ENCODE data around the gene ERO1B.
A peak's percentile ranks its signal among the peaks of the same experiment; 100 is the strongest.
"Not testable (repeated sequence)": the region's sequence is repeated elsewhere in the genome, so short reads cannot be mapped to it uniquely, and the experiment has no call there.

Gene ERO1B, protein sequence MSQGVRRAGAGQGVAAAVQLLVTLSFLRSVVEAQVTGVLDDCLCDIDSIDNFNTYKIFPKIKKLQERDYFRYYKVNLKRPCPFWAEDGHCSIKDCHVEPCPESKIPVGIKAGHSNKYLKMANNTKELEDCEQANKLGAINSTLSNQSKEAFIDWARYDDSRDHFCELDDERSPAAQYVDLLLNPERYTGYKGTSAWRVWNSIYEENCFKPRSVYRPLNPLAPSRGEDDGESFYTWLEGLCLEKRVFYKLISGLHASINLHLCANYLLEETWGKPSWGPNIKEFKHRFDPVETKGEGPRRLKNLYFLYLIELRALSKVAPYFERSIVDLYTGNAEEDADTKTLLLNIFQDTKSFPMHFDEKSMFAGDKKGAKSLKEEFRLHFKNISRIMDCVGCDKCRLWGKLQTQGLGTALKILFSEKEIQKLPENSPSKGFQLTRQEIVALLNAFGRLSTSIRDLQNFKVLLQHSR

DNA sequence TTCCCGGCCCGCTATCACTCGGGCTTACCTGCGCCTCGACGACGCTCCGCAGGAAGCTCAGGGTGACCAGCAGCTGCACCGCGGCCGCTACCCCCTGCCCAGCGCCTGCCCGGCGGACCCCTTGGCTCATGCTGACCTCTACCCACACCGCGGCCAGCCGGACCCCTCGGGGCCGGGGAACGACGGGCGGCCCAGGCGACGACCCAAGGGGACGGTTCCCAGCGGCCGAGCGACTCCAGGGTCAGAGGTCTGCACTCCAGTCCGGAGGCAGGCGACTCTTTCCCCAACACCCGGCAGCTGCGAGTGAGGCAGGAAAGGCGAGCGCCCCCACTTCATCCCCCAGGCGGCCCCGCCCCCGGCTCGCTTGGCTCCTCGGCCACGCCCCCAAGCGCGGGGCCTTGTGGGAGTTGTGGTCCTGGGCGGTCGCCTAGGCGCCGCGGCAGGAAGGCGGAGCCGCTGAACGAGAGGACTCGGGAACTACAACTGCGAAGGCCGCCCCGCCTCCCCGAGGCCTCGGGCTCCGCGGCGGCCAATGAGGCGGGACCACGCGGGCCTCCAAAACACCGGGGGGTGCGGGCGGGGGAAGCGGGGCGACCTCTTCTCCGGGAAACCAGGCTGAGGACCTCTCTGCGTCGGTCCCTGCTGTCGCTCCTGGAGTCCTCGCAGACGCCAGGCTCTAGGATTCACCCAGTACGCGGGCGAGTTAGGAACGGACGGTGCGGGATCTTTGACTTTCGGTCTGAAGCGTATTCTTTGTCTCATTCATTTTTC, at the start of gene ERO1B:
ERO1B (minus strand) TSS at position 305 of the 771 bp plus-strand sequence; CDS start at position 130, 175 bp downstream.
- peak; percentile 97 to 98 for DNase-seq

DNA sequence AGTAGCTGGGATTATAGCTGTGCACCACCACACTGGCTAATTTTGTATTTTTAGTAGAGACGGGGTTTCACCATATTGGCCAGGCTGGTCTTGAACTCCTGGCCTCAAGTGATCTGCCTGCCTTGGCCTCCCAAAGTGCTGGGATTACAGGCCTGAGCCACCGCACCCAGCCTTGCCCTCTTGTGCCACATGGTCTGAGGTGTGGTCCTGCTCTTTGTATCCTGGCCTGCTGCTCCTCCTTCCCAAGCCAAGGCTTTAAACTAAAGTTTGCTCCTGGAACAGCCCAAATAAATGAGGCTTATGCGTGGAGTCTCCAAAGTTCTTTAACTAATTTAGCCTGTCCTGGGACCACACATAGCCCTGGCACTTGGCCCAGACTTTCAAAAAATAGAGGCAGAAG, 49.7 kb upstream of the ERO1B start:
- DNase-seq = not testable (repeated sequence)

DNA sequence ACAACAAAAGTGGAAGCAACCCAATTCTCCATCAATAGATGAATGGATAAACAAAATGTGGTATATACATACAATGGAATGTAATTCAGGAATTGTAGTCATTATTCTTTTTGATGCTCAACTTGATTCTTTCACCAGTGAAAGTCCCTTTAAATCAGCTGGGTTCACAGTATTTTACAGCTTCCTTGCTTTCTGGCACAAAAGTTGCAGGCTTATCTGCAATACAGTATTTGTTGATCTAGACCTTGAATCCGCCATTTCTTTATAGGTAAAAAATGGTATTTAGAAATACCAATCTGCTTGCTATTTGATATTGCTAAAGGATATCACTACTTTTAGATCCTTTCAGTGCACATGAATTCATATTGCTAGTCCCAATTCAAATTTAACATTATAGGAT, 44.7 kb upstream of the ERO1B start:
- DNase-seq = no peak

DNA sequence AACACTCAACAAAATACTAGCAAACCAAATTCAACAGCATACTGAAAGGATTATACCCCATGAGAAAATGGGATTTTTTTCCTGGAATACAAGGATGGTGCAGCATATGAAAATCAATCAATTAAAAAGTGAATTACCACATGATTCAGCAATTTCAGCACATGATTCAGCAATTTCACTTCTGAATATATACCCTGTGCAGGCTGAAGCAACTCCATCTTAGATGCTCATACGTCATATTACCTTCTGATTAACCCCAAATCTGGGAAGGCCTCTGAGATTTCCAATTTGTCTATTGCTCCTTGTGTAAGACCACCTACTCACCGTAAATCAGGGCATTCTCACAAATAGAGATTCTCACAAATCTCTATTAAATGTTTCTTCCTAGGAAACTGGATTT, 43.8 kb upstream of the ERO1B start:
- DNase-seq = no peak

DNA sequence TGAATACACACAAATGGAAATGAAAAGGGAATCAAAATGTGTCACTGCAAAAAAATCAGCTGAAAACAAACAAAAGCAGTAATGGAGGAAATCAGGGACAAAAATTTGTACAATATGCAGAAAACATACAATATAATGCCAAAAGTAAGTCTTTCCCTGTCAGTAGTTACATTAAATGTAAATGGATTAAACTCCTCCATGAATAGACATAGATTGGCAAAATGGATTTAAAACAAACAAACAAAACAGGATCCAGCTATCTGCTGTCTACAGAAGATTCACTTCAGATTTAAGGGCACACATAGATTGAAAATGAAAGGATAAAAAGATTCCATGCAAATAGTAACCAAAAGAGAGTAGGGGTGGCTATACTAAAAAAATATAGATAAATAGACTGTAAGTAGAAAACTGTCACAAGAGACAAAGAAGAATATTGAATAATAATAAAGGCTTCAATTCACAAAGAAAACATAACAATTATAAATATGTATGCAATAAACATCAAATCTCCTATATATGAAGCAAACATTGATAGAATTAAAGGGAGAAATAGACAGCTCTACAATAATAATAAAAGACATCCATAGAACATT, 42.2 kb upstream of the ERO1B start:
- no peak for DNase-seq

DNA sequence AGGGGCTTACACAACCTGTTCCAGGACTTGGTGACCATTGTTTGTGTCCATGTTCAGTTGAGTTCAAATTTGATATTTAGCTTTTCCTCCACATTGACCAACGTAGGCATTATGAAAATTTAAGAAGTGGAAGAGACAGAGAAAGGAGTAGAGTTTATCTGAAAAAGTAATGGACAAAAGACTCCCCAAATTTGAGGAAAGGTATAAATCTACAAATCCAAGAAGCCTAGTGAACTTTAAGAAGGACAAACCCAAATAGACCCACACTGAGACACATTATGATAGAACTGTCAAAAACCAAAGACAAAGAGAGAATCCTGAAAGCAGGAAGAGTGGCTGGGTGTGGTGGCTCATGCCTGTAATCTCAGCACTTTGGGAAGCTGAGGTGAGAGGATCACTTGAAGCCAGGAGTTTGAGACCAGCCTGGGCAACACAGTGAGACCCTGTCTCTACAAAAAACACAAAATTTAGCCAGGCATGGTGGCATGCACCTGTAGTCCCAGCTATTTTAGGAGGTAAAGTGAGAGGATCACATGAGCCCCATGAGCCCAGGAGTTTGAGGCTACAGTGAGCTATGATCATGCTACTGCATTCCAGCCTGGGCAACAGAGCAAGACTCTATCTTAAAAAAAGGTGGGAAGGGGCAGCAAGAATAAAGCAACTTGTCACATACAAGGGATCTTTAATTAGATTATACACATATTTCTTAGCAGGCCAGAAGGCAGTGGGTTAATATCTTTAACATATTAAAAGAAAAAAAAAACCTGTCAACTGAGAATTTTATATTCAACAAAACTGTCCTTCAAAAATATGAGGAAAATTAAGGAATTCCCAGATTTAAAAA, 41.0 kb upstream of the ERO1B start:
- DNase-seq = no peak

DNA sequence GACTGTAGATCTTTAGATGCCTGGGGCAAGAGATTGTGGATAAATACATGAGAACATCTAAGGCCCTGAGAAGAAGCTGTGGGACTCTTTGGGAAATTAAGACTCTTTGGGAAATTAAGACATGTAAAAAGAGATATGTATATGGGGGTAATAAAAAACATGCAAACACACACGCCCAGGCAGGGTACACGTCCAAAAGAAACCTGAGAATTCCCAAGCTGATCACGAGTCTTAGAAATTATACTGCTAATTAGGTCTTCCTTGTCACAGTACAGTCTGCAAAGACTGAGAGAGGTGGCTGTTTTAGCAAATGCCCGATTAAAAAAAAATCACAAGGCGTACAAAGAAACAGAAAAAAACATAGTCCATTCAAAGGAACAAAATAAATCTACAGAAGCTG, 39.3 kb upstream of the ERO1B start:
- no peak for DNase-seq

- no peak for DNase-seq
These were observed 38.9 kb upstream of the ERO1B start for GRCh38 chr1:236320671-236321070.

DNA sequence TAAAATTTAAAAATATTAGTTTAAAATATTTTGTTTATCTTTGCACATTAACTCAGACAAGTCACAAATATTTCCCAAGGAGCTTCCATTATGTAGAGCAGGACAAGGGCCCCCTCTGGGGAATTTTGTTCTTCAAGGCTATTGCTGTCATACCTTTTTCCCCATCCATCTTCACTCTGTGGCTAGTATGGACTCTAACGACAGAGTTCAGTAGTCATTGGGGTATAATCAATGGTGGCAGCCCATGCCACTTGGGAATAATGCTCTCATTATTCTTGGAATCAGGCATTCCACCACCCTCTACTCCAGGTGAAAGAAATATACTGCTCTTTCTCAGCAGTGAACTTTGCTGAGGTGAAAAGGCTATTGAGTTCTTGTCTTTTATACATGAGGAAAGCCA, 38.5 kb upstream of the ERO1B start:
- DNase-seq = no peak

- DNase-seq = no peak
These were observed 34.7 kb upstream of the ERO1B start for GRCh38 chr1:236316437-236316836.

DNA sequence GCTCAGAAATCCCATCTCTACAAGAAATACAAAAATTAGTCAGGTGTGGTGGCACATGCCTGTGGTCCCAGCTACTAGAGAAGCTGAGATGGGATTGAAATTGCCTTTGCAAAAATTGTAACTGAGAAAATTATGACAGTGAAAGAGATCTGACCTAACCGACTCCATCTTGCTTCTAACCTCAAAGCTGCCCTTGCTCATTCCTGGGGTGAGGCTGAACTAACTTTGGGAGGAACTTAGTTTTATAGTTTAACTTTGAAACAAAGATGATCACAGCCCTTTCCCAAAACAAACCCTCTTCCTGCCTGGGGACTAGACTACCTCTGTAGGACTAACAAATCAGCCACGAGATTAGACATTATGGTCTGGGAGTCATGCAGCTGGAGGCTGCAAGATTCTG, 33.8 kb upstream of the ERO1B start:
- no peak for DNase-seq

GRCh38 chr1:236315092-236315491, 33.3 kb upstream of the ERO1B start:
- DNase-seq = no peak

- not testable (repeated sequence) for DNase-seq
These were observed 32.3 kb upstream of the ERO1B start for GRCh38 chr1:236314050-236314449.

DNA sequence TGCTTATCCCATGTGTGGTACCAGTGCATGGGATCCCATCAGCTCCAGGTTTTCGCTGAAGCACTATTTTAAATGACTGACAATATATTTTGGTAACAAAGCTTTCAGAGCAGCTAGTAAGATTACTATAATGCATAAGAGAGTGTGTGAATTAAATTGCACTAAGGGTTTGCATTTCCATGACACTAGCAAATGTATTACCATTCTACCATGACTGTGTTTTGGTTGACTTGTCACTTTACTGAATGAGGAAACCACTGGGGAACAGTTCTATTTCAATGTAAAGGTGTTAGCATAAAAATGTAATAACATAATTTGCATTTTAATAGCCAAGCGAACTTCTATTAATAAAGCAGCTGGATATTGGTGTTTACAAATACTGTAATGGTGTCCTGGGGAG, 31.7 kb upstream of the ERO1B start:
- no peak for DNase-seq

GRCh38 chr1:236311040-236311439, 29.3 kb upstream of the ERO1B start:
- DNase-seq = no peak

GRCh38 chr1:236308827-236309226, 27.1 kb upstream of the ERO1B start:
- no peak for DNase-seq

DNA sequence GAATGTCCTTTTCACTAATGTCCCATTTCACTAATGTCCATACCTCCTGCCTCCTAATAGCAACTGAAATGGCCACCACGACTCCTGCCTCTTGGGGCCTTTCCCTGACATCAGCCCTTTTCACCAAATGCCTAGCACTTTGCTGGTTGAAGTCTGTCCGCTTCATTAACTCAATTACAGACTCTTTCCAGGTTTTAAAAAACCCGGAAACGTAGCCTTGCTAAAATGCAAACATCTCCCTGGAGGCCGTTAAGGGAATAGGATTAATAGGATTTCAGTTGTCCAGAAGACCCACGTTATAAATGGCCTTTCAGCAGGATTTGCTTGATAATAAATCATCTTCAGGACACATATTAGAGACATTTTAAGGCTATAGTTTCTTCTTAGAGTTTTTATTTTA, 25.7 kb upstream of the ERO1B start:
- no peak for DNase-seq

DNA sequence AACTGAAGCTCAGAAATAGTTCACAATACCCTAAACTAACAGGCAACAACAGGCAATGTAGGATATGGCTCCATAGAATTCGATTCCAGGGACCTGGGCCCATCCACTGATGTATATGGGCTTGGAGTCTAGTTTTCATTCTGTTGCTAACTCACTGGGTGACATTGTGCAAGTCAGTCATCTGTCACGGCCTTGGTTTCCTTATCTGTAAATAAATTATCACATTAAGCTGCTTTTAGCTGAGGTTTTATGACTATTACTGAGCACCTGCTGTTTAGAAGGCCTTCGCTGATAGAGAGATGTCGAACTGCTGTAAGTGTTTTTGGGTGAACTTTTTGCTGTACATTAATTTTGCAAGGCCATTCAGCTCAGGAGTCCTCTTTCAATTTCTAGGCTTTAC, 22.9 kb upstream of the ERO1B start:
- no peak for DNase-seq

GRCh38 chr1:236303675-236304074, 21.9 kb upstream of the ERO1B start:
- DNase-seq = no peak

- DNase-seq = no peak
These were observed 21.2 kb upstream of the ERO1B start for GRCh38 chr1:236302941-236303340.

GRCh38 chr1:236301958-236302335, 20.2 kb upstream of the ERO1B start:
- DNase-seq = no peak

GRCh38 chr1:236301080-236301957, 19.6 kb upstream of the ERO1B start:
- no peak for DNase-seq
